ENCODE measurements around the gene WDFY3.

DNA sequence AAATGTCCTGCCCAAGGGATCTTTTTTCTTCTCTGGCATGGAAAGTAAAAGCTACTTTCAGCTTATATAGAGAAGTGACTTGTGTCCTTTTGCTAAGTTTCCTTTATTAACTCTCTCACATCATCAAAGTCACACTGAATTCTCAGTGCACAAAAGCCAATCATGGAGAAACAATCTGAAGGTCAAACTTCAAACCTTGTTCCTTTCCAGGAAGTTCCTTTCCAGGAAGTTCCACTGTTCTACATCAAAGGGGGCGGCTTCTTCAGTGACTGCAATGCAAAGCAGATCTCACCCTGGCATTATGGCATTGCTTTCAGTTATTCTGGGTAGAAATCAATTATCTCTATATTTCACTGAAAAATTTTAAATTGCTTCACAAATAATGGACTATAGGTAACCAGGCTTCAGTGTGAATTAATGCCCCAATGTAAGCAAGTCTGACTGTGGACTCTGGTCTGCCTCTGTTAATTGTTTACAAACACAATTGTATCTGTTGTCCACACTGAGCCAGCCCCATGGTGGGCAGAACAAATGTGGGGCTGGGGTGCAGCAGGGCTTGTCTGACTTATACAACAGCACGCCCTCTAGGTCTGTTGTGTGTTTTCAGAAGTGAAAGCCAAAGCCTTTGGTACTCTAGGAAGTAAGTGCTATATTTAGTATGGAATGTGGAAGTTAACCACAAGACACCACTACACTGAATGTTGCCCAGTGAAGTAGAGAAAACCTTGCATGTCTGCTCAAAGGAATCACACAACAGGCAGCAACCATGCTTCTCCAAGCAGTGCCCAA lies 284.8 kb downstream of the WDFY3 start:
- TF ChIP-seq MAFK (IDR thresholded peaks at IDR 0.05; ENCODE audit: low read depth, low read length): no peak
- TF ChIP-seq, protein P1, sequence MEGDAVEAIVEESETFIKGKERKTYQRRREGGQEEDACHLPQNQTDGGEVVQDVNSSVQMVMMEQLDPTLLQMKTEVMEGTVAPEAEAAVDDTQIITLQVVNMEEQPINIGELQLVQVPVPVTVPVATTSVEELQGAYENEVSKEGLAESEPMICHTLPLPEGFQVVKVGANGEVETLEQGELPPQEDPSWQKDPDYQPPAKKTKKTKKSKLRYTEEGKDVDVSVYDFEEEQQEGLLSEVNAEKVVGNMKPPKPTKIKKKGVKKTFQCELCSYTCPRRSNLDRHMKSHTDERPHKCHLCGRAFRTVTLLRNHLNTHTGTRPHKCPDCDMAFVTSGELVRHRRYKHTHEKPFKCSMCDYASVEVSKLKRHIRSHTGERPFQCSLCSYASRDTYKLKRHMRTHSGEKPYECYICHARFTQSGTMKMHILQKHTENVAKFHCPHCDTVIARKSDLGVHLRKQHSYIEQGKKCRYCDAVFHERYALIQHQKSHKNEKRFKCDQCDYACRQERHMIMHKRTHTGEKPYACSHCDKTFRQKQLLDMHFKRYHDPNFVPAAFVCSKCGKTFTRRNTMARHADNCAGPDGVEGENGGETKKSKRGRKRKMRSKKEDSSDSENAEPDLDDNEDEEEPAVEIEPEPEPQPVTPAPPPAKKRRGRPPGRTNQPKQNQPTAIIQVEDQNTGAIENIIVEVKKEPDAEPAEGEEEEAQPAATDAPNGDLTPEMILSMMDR (conservative IDR thresholded peaks at IDR 0.05; ENCODE audit: low read depth, low read length): peak; percentile 15; the same call in 1 of the 2 replicates
- TF ChIP-seq POLR2A (IDR thresholded peaks at IDR 0.05; ENCODE audit: low read depth, low read length): no peak
- TF ChIP-seq BHLHE40 (IDR thresholded peaks at IDR 0.05; ENCODE audit: low read depth, low read length): no peak
- no peak for TF ChIP-seq CEBPB (IDR thresholded peaks at IDR 0.05; ENCODE audit: low read depth, low read length)
- TF ChIP-seq RCOR1 (IDR thresholded peaks at IDR 0.05; ENCODE audit: insufficient replicate concordance, low read length): no peak
- no peak for TF ChIP-seq CHD1 (IDR thresholded peaks at IDR 0.05; ENCODE audit: low read depth, low read length)
